ENCODE data around the gene ALOX12. TPM values are rescaled to one million over a fixed set of nuclear protein-coding genes. Genes with fewer than 3 reads are reported as not detected.
A peak's percentile ranks its signal among the peaks of the same experiment; 100 is the strongest.

The ALOX12 gene
- total and polyA plus RNA-seq, 2 donors from 2014 or later, result not detected

- Histone ChIP-seq H3K4me1 (ENCODE audit: control insufficient read depth in 2 of 3, insufficient read depth in 2 of 3, low read depth in 1 of 3, low read length in 3 of 3) (peaks cover 0 to 23% (median 16%) of the 10 kb centered on the region in 3 donors), H3K9ac (ENCODE audit: low read length in 3 of 3) (peak overlapping the region in 1 of 3 donors; percentile 34), H3K4me3 (ENCODE audit: low read length in 3 of 3) (peak overlapping the region in 1 of 3 donors; percentile 15), H3K27me3 (ENCODE audit: control insufficient read depth, insufficient read depth, low read length) (peaks cover 2% of the 10 kb centered on the region), H3K27ac (ENCODE audit: low read depth in 2 of 2, low read length in 2 of 2) (peak overlapping the region; percentile 83 to 87), H3K36me3 (ENCODE audit: control insufficient read depth in 2 of 3, insufficient read depth in 3 of 3, low read length in 3 of 3) (no peaks in the 10 kb centered on the region), H3K9me3 (ENCODE audit: control insufficient read depth in 2 of 3, insufficient read depth in 1 of 3, low read length in 3 of 3) (no peaks in the 10 kb centered on the region)
- intact Hi-C loops (cut with DNase I), result no loop called here
- FAIRE-seq (no peak), DNase-seq (no peak)
- TF ChIP-seq, protein P1, sequence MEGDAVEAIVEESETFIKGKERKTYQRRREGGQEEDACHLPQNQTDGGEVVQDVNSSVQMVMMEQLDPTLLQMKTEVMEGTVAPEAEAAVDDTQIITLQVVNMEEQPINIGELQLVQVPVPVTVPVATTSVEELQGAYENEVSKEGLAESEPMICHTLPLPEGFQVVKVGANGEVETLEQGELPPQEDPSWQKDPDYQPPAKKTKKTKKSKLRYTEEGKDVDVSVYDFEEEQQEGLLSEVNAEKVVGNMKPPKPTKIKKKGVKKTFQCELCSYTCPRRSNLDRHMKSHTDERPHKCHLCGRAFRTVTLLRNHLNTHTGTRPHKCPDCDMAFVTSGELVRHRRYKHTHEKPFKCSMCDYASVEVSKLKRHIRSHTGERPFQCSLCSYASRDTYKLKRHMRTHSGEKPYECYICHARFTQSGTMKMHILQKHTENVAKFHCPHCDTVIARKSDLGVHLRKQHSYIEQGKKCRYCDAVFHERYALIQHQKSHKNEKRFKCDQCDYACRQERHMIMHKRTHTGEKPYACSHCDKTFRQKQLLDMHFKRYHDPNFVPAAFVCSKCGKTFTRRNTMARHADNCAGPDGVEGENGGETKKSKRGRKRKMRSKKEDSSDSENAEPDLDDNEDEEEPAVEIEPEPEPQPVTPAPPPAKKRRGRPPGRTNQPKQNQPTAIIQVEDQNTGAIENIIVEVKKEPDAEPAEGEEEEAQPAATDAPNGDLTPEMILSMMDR (IDR thresholded peaks at IDR 0.05; ENCODE audit: borderline replicate concordance, extremely low read depth, insufficient read depth), result no peak
These were observed 42.4 kb downstream of the ALOX12 start for GRCh38 chr17:7038025-7038862.

DNA sequence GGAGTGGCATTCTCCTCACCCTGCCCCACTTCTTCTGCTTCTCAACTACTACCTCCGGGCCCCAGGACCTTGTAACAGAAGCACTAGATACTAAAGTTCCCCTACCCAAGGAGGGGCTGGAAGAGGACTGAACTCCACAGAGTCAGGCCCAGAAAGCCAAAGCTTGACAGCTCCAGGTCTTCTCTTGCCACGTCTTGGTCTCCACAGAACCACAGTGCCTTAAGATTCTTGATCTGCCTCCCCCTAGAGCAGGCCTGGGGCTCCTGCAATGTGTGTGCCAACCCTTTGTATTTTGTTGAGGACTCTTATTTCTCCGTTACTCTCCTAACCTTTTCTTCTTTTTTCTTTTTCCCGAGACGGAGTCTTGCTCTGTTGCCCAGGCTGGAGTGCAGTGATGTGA is 44.0 kb downstream of the ALOX12 start:
- Histone ChIP-seq H3K27ac (ENCODE audit: low read depth in 2 of 2, low read length in 2 of 2) (peak overlapping the region; percentile 33 to 80), H3K27me3 (ENCODE audit: control insufficient read depth, insufficient read depth, low read length) (peaks cover 7% of the 10 kb centered on the region), H3K4me3 (ENCODE audit: low read length in 3 of 3) (no peak overlapping the region), H3K9ac (ENCODE audit: low read length in 3 of 3) (no peak overlapping the region), H3K9me3 (ENCODE audit: control insufficient read depth in 2 of 3, insufficient read depth in 1 of 3, low read length in 3 of 3) (no peaks in the 10 kb centered on the region), H3K36me3 (ENCODE audit: control insufficient read depth in 2 of 3, insufficient read depth in 3 of 3, low read length in 3 of 3) (no peaks in the 10 kb centered on the region), H3K4me1 (ENCODE audit: control insufficient read depth in 2 of 3, insufficient read depth in 2 of 3, low read depth in 1 of 3, low read length in 3 of 3) (peaks cover 0 to 24% (median 22%) of the 10 kb centered on the region in 3 donors)
- intact Hi-C loops (cut with DNase I), result no loop called here
- DNase-seq (no peak), FAIRE-seq (no peak)
- TF ChIP-seq, protein P1 (IDR thresholded peaks at IDR 0.05; ENCODE audit: borderline replicate concordance, extremely low read depth, insufficient read depth), result no peak

GRCh38 chr17:7041607-7042500 is 46.0 kb downstream of the ALOX12 start:
- DNase-seq (peak in 4 of 5 donors; percentile 46 to 77 (median 63)), FAIRE-seq (no peak)
- Histone ChIP-seq H3K27ac (ENCODE audit: low read depth in 2 of 2, low read length in 2 of 2) (no peak overlapping the region), H3K27me3 (ENCODE audit: control insufficient read depth, insufficient read depth, low read length) (peaks cover 7% of the 10 kb centered on the region), H3K9me3 (ENCODE audit: control insufficient read depth in 2 of 3, insufficient read depth in 1 of 3, low read length in 3 of 3) (no peaks in the 10 kb centered on the region), H3K9ac (ENCODE audit: low read length in 3 of 3) (no peak overlapping the region), H3K36me3 (ENCODE audit: control insufficient read depth in 2 of 3, insufficient read depth in 3 of 3, low read length in 3 of 3) (no peaks in the 10 kb centered on the region), H3K4me3 (ENCODE audit: low read length in 3 of 3) (no peak overlapping the region), H3K4me1 (ENCODE audit: control insufficient read depth in 2 of 3, insufficient read depth in 2 of 3, low read depth in 1 of 3, low read length in 3 of 3) (peaks cover 3 to 24% (median 22%) of the 10 kb centered on the region in 3 donors)
- TF ChIP-seq, protein P1 (IDR thresholded peaks at IDR 0.05; ENCODE audit: borderline replicate concordance, extremely low read depth, insufficient read depth), result no peak
- intact Hi-C loops (cut with DNase I), result no loop called here

Data from kidney (tissue), 14 donors.